EL (cell line): ENCODE results near the gene ATMIN.
A peak's percentile ranks its signal among the peaks of the same experiment; 100 is the strongest.

ENCODE experiments used
- DNase-seq: peaks from one replicate; pipeline ENCODE4 v3.0.0-alpha.2; 2016

The ATMIN gene, protein sequence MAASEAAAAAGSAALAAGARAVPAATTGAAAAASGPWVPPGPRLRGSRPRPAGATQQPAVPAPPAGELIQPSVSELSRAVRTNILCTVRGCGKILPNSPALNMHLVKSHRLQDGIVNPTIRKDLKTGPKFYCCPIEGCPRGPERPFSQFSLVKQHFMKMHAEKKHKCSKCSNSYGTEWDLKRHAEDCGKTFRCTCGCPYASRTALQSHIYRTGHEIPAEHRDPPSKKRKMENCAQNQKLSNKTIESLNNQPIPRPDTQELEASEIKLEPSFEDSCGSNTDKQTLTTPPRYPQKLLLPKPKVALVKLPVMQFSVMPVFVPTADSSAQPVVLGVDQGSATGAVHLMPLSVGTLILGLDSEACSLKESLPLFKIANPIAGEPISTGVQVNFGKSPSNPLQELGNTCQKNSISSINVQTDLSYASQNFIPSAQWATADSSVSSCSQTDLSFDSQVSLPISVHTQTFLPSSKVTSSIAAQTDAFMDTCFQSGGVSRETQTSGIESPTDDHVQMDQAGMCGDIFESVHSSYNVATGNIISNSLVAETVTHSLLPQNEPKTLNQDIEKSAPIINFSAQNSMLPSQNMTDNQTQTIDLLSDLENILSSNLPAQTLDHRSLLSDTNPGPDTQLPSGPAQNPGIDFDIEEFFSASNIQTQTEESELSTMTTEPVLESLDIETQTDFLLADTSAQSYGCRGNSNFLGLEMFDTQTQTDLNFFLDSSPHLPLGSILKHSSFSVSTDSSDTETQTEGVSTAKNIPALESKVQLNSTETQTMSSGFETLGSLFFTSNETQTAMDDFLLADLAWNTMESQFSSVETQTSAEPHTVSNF

DNA sequence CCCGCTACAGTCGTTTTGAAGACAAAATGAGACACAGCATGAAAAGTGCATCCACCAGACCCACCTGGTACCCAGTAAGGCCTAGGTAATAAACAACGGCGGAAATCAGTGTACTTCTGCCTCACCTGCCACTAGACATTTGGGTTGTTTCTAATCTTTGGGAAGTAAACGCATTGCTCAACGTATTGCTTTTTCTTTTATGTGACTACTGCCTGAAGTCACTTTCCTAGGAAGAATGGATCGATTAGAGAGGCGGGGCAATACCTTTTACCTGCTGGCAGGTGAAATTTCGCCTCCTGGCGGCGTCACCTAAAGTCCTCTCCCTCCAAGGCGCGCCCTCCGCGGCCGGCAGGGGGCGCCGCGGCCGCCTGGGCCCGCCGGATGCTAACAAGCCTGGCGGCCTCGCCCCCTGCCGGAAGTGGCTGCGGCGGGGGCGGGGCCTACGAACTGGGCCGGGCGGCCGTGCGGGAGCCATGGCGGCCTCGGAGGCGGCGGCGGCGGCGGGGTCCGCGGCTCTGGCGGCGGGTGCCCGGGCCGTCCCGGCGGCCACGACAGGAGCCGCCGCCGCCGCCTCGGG is at the start of gene ATMIN:
Gene ATMIN, plus strand, starts transcription at position 445 of the 577 bp plus-strand sequence. Its CDS starts 29 bp downstream, at position 474.
- DNase-seq = peak; percentile 81

DNA sequence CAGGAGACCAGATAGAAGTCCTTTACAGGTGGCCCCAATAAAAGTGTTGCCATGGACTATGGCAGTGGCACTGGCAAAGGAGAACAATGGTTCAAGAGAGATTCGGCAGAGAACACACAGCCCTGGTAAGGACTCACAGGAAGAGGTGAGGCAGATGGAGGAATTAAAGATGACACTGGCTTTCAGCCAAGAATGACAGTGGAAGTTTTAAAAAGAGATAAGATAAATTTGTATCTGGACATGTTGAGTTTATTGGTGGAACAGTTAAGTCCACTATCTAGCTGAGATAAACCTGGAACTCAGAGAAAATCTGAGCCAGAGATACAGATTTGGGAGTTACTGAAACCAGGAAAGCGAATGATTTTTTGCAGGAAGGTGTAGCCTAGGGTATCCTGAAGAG is 49.1 kb upstream of the ATMIN start:
- no peak for DNase-seq

DNA sequence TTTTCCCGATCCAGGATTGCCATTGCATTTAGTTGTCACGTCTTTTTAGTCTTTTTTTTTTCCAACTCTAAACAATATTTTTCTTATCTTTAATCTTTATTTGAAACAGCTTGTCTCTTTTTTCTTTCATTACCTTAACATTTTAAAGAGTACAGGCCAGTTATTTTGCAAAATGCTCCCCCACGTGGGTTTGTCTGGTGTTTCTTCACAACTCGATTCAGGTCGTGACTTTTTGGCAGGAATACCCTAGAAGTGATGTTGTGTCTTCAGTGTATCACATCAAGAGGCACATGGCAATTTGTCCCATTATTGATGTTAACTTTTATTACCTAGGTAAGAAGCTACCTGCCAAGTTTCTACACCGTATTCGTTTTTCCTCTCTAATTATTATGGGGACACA is 46.9 kb upstream of the ATMIN start:
- DNase-seq = no peak

DNA sequence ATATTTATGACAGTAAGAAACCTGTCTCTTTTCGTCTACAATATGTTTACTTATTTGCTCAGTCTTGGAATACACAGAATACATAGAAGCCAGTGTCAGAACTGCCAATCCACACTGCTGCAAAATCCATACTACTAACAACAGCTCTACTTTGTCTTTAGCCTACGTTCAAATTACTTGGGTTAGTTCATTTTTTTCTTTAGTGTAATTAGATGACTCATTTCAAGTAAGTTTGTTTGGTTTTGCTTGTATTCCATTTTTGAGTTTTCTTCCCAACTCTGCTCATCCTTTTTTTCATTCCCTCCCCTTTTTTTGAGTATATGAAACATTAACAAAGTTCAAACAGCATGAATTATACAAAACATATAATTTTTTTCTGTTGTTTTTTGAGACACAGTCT is 45.8 kb upstream of the ATMIN start:
- no peak for DNase-seq

DNA sequence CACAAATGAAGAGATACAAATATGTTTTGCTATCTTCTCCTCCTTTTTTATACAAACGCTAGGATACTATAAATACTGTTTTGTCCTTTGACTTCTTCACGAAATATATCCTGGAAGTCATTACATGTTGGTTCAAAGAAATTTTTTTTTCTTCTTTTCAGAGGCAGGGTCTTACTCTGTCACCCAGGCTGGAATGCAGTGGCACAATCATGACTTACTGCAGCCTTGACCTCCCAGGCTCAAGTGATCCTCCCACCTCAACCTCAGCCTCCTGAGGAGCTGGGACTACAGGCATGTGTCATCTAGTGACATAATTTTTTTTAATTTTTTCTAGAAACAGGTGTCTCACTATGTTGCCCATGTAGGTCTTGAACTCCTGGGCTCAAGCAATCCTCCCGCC is 45.1 kb upstream of the ATMIN start:
- no peak for DNase-seq

DNA sequence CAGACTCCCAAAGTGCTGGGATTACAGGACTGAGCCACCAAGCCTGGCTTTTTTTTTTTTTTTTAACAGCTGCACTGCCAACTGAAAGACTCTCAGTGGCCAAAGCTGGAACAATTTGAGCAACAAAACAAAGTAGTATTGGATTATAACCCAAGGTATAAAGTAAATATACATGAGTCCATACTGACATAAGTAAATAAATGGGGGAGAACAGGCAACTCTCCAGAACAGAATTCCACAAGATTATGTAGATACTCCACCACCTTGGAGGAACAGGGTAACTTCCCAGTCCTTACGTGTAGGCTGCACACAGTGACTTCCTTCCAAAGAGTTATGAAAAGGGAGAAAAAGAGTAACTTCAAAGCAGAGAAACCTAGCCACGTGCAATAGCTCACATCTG is 44.7 kb upstream of the ATMIN start:
- DNase-seq = no peak

DNA sequence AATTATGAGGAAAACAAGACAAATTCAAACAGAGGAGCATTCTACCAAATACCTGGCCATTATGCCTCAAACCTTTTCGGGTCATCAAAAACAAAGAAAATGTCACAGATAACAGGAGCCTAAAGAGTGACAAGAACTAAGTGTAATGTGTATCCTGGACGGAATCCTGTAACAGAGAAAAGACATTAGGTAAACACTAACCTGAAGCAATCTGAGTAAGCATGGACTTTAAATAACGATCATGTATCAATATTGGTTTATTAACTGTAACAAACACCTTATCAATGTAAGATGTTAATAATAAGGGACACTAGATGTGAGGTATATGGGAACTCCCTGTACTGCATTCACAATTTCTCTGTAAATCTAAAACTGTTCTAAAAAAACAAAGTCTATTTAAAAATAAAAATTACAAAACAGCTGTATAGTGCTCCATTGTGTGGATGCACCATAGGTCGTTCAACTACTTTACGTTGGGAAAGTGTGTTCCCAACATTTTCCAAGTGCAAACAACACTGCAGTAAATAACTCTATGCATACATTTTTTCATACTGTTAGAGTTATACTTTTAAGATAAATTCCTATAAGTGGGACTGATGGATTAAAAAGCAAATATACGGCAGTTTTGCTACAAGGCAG is 43.7 kb upstream of the ATMIN start:
- no peak for DNase-seq

DNA sequence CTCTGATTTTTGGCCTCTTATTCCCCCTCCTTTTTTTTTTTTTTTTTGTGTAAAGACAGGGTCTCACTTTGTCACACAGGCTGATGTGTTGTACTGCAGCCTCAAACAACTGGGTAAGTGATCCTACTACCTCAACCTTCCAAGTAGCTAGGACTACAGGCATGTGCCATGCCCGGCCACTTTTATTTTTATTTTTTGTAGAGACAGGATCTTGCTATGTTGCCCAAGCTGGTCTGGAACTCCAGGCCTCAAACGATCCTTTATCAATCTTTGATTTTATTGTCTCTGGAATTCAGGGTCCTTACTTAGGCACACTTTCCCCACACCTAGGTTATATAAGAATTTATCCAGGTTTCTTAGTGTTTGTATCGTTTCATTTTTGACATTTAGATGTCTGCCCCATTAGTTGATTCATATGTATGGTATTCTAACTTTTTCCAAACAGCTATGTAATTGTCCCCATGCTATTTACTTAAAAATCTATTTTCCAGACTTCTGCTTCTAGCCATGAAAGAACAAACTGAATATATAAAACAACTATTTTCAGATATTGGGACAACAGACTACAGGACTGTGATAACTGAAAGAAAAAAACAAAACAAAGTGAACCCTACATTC is 42.9 kb upstream of the ATMIN start:
- no peak for DNase-seq

DNA sequence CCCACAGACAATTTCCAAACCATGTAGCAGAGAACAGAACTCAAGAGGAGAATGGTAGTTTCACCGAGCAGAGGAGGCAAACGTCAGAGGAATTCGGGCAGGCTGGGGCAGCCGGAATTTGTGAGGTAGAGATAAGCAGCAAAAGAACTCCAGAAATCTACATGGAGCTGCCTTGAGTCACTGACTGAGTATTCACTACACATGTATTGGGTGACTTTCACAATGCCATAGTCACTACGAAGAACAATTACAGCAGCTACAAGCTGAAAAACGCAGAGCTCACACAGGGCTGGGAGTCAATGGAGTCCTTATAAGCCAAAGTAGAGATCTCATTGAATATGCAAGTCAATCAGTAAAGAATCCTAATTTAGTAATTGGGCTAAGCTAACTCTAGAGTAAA is 42.3 kb upstream of the ATMIN start:
- peak; percentile 91 for DNase-seq

DNA sequence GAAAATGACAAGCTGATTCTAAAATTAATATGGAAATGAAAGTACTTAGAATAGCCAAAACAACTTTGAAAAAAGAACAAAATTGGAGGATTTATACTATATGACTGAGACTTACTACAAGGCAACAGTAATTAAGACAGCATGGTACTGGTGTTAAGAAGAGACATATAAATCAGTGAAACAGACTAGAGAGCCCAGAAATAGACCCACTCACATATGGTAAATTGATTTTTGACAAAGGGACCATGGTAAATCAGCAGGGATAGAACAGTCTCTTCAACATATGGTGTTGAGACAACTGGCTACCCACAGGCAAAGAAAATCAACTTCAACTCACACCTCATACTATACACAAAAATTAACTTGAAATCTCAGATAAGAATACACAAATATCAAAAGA is 41.8 kb upstream of the ATMIN start:
- DNase-seq = no peak

DNA sequence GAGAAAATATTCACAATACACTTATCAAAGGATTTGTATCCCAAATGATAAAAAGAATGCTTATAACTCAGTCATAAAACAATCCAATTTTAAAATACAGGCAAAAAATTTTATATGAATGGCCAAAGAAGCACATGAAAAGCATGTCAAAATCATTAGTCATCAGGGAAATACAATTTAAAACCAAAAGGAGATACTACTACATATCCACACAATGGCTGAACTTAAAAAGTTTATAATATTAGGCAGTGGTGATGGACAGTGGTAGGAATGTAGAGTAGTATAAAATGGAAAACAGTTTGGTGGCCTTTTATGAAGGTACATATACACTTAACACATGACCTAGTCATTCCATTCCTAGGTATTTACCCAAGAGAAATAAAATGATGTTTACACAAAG is 41.2 kb upstream of the ATMIN start:
- DNase-seq = peak; percentile 57

DNA sequence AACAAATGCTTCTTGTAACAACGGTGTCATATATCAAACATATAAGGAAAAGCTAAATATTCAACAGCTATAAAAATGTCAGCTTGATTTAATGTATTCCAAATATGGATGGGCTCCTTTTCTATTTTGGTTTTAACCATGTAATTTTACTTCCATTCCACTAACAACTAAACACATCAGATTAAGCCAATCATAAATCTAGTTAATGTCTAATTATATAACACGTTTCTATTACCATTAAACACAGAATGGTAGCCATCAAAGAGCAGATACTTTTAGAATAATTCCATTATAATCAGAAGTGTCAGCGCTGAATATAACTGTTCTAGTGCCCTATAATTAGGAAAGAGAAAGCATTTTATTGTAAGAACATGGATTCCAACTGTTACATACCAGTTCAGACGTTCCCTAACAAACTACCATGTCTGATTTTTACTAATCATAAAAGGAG is 38.9 kb upstream of the ATMIN start:
- no peak for DNase-seq

DNA sequence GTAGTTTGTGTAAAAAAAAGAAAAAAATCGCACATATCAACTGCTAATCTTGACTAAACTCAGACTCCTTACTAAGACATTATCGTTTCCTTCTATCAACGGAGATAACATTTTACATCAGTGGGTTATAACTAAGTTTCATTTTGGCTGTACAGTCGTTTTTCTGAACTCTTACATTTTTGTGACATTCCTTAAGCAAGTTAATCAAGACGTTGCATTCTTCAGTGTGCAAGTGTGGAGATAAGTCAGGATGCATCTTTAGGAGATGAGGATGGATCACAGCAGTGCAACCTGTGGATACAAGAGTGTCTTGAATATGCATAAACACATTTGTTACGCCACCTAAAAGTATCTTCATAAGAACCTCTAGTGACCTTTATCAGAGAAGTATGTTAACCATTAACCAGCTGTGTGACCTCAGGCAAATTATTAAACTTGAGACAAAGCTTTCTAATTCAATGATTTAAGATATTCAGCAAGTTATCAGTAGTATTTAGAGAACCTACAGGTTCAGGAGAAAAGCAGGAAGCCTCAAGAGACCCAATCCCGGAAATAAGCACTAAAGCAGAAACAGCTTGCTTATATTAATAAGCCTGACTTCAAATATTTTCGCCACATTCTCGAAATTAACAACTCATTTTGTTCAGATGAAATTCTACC is 38.4 kb upstream of the ATMIN start:
- peak; percentile 35 for DNase-seq

DNA sequence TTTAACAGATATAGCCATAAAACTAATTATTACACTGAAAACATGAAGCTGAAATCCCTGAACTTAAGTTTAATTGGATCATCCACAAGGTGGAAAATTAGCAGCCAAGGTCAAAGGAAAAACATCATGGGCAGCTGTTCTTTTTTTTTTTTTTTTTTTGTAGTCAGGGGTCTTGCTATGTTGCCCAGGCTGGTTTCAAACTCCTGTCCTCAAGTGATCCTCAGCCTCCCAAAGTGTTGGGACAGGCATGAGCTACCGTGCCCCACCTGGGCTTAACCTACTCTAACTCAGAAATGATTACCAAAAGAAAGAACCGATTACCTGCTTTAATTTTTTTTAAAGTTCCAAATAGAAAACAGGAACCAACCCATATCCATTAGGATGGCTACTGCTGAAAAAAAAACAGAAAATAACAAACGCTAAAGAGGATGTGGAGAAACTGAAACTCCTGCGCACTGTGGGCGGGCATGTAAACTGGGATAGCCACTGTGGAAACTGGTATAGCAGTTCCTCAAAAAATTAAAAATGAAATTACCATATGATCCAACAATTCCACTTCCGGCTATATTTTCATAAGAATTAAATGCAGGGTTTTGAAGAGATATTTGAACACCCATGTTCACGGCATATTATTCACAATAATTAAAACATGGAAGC is 37.5 kb upstream of the ATMIN start:
- no peak for DNase-seq

DNA sequence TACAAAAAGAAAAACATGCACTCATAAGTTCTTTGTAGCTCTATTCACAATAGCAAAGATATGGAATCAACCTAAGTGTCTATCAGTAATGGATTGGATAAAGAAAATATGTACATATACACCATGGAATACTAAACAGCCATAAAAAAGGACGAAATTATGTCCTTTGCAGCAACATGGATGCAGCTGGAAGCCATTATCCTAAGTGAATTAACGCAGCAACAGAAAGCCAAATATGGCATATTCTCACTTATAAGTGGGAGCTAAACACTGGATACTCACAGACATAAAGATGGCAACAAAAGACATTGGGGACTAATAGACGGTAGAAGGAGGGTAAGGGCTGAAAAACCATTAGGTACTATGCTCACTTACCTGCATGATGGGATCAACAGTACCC is 34.8 kb upstream of the ATMIN start:
- DNase-seq = no peak

DNA sequence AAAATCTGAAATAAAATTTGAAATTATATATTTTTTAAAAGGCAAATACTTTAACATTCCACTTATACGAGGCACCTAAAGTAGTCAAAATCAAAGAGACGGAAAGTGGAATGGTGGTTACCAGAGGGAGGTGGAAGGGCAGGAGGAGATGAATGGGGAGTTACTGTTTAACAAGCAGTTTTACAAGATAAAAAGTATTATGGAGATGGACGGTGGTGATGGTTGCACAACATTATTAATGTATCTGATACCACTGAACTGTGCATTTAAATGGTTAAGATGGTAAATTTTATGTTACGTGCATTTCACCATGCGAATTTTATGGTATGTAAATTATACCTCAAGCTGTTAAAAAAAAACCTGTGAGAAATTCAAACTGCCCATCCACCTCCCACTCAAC is 34.3 kb upstream of the ATMIN start:
- no peak for DNase-seq

DNA sequence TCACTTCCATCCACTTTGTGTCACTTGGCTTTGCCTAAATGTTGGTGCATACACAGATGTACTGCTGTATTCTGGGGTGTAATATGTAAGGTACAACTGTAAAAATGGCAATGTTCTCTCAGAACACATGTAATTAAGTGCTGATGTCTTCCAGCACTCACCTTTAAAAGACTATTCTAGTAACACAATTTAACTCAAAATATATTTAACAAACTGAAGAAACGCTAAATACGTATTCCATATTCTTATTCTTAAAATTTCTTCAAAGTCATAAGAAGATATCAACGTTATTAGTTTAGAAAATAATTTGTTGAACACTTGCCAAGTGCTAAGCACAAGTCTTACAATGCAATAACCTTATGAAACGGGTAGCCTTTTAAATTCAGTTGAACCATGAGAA is 32.6 kb upstream of the ATMIN start:
- DNase-seq = no peak

DNA sequence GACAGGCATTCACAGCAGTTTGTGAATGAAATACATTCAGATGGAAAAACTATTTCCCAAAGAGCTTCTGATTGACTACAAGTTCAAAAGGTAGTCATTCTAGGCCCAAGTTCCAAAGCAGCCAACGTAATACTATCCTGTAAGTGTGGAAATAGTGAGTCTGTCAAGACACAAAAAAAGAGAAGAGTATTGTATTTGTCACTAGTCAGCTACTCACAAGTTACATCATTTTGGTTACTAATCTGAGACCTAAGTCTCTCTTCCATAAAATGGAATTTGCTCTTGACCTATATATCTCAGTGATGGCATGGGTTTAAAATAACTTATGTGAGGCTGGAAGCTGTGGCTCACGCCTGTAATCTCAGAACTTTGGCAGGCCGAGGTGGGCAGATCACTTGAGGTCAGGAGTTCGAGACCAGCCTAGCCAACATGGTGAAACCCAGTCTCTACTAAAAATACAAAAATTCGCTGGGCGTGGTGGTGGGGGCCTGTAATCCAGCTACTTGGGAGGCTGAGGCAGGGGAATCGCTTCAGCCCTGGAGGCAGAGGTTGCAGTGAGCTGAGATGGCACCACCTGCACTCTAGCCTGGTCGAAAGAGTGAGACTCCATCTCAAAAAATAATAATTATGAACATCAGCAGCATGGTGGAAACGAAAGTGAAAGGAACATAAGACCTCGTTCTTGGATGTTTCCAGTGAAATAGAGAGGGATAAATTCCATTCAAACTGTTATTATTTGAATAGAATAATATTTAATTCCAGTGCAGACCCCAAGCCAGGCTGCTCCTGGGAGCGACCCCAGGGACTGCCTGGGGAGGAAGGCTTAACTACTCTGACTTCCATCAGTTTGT is 31.8 kb upstream of the ATMIN start:
- peak; percentile 8 for DNase-seq

DNA sequence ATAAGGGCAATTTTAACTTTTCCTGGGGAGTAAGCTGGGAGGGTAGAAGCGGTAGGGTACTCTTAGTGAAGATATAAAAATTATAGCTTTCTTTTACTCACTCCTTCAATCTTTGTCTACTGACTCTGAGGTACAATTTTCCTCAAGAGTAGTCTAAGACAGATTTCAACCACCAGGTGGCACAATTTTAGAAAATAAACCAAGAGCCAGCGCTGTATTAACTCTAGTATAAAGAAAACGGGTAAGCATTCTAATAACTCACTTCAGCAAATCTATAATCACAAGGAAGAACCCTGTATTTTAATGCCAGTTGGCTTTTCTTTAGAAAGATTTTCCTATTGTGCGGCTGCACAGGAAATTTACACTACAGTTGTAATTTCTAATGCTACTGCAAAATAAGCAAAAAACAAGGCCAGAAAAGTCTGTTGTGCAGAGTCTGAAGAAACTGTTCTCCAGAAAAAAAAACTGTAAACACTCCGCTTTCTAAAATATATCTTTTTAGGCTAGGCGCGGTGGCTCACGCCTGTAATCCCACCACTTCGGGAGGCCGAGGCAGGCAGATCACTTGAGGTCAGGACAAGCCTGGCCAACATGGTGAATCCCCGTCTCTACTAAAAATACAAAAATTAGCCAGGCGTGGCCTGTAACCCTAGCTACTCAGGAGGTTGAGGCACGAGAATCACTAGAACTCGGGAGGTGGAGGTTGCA is 30.8 kb upstream of the ATMIN start:
- DNase-seq = peak; percentile 69

DNA sequence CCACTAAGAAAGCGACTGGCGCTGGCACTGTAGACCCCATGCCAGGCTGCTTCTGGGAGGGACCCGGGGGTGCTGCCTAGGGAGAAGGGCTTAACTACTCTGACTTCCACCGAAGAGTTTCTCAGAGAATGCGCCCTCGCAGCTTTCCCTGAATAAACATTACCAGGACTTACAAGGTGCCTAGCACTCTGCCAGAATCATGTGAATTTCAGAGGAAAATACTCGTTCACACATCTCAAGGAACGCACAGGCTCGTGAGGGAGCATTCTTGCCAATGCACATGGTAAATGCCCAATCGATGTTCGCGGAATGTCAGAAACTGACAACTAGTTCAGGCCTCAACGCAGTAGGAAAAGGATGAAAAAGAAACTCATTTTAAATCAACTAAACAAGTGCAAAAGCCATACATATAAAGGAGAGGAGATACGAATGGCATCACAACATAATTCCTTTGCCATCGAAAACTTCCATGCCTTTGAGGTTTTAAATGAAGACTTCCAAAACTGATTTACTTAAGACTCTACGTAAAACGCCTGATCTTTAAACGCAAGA is 30.0 kb upstream of the ATMIN start:
- DNase-seq = peak; percentile 19
